Caco-2 (cell line): ENCODE results near the gene RIMS4. TPM values are rescaled to one million over a fixed set of nuclear protein-coding genes. Genes with fewer than 3 reads are reported as not detected.

Source experiments
- BruUV-seq: library from RNA; stranded (reverse); fragments of 400-500 nt; replicated peaks from 2 replicates; lab custom pipeline; 2021; lab: Mats Ljungman, UMichigan
- CTCF ChIA-PET: fragments of 300-600 bp; sonication (Branson Sonifier 250); formaldehyde crosslinking; loops from one replicate; lab custom pipeline; 2022; ENCODE audit warnings: antibody characterized with exemption; lab: Charles Lee
- POLR2A ChIA-PET: fragments of 300-600 bp; sonication (Branson Sonifier 250); formaldehyde crosslinking; loops from one replicate; lab custom pipeline; 2022; ENCODE audit warnings: antibody characterized with exemption; lab: Charles Lee
- DNase-seq, 2 experiments: peaks; one replicate each; pipeline versions ENCODE4 v3.0.0 to v3.0.0-alpha.2; 2020 to 2022
- H3K27me3 ChIP-seq: replicated peaks from 2 replicates; pipeline ENCODE4 v1.6.0; 2011; ENCODE audit warnings: low read length; ENCODE audit not compliant: control insufficient read depth, insufficient read depth
- H3K36me3 ChIP-seq: 2 replicates; pipeline ENCODE4 v1.5.1; 2011; ENCODE audit warnings: low read length; ENCODE audit not compliant: control insufficient read depth, insufficient read depth
- H3K4me1 ChIP-seq: fragments of 250-450 bp; sonication (Bioruptor Pico); 2 replicates; pipeline ENCODE4 v1.5.1; 2020; ENCODE audit warnings: mild to moderate bottlenecking
- H3K4me3 ChIP-seq: 2 replicates; pipeline ENCODE4 v1.5.1; 2011; ENCODE audit warnings: low read depth, mild to moderate bottlenecking, control low read depth, low read length
- H3K9me3 ChIP-seq: fragments of 250-450 bp; sonication (Bioruptor Pico); 2 replicates; pipeline ENCODE4 v1.5.1; 2020; ENCODE audit warnings: mild to moderate bottlenecking, moderate library complexity
- H3K27ac Mint-ChIP-seq: one replicate; pipeline ENCODE4 v1.8.0; 2022; ENCODE audit warnings: mixed read lengths; ENCODE audit not compliant: unreplicated experiment
- H3K27me3 Mint-ChIP-seq: one replicate; pipeline ENCODE4 v1.8.0; 2022; ENCODE audit warnings: mixed read lengths; ENCODE audit not compliant: insufficient read depth, unreplicated experiment
- H3K36me3 Mint-ChIP-seq: one replicate; pipeline ENCODE4 v1.8.0; 2022; ENCODE audit warnings: mild to moderate bottlenecking, mixed read lengths; ENCODE audit not compliant: insufficient read depth, unreplicated experiment
- H3K4me1 Mint-ChIP-seq: one replicate; pipeline ENCODE4 v1.8.0; 2022; ENCODE audit warnings: low read depth, mixed read lengths; ENCODE audit not compliant: unreplicated experiment
- H3K4me3 Mint-ChIP-seq: one replicate; pipeline ENCODE4 v1.8.0; 2022; ENCODE audit warnings: mild to moderate bottlenecking, moderate library complexity, mixed read lengths; ENCODE audit not compliant: unreplicated experiment
- H3K9me3 Mint-ChIP-seq: one replicate; pipeline ENCODE4 v1.8.0; 2022; ENCODE audit warnings: mixed read lengths; ENCODE audit not compliant: unreplicated experiment
- intact Hi-C: fragments of 100-400 bp; cut with micrococcal nuclease; formaldehyde crosslinking; loops from one replicate; pipeline ENCODE4 v1.10.0; 2022; ENCODE audit not compliant: unreplicated experiment
- total RNA-seq: library from RNA; stranded (reverse); gene quantifications from 2 replicates; pipeline ENCODE4 v1.2.3, GENCODE V29; 2022
- TF ChIP-seq, protein P1 (sequence below), 2 experiments: fragments of 200-600 bp in 1 of 2; IDR thresholded peaks; 1 replicate in 1 of 2; 2 replicates in 1 of 2; pipeline versions ENCODE4 v1.5.1 to v1.8.0; 2011 to 2022; ENCODE audit warnings: antibody characterized with exemption in 1 of 2, control low read depth in 1 of 2, inconsistent platforms in 1 of 2, low read depth in 1 of 2, low read length in 1 of 2, mild to moderate bottlenecking in 1 of 2, moderate library complexity in 1 of 2; ENCODE audit not compliant: insufficient read depth in 1 of 2, severe bottlenecking in 1 of 2, unreplicated experiment in 1 of 2

The RIMS4 gene
- total RNA-seq, 1 experiment from 2014 or later: 9.0 TPM

DNA sequence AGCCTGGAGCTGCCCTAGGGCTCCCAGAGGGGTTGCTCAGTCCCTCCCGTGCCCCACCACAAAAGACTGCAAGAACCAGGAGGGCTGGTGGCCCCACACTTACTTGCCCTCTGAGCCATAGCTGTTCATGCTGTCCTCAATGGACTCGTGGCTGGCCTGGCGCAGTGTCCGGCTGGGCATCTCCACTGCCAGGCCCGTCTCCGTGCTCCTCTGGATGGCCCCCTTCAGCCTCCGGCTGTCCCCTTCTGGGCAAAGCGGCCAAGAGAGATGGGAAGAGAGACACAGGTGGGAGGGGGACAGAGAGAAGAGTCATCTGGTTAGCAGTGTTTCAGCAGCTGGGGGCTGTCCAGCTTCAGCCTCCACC, 39.2 kb downstream of the RIMS4 start:
- DNase-seq: no peak
- Histone ChIP-seq H3K9me3 (no peaks in the 10 kb centered on the region), H3K36me3 (no peaks in the 10 kb centered on the region), H3K4me3 (no peak overlapping the region), H3K4me1 (no peaks in the 10 kb centered on the region), H3K27me3 (no peaks in the 10 kb centered on the region; the same call in 1 of the 2 replicates)
- Mint-ChIP-seq H3K27me3 (peaks cover 14% of the 10 kb centered on the region), H3K27ac (no peak overlapping the region), H3K4me1 (no peaks in the 10 kb centered on the region), H3K36me3 (no peaks in the 10 kb centered on the region), H3K4me3 (no peak overlapping the region), H3K9me3 (no peaks in the 10 kb centered on the region)
- no TSS peak for BruUV-seq
- intact Hi-C loops: no loop called here
- CTCF ChIA-PET: interaction anchor here (0.5 kb wide), 1 partner anchor 15 kb away, joined by 4 read pairs; no protein-coding TSS in a partner anchor
- TF ChIP-seq, protein P1, sequence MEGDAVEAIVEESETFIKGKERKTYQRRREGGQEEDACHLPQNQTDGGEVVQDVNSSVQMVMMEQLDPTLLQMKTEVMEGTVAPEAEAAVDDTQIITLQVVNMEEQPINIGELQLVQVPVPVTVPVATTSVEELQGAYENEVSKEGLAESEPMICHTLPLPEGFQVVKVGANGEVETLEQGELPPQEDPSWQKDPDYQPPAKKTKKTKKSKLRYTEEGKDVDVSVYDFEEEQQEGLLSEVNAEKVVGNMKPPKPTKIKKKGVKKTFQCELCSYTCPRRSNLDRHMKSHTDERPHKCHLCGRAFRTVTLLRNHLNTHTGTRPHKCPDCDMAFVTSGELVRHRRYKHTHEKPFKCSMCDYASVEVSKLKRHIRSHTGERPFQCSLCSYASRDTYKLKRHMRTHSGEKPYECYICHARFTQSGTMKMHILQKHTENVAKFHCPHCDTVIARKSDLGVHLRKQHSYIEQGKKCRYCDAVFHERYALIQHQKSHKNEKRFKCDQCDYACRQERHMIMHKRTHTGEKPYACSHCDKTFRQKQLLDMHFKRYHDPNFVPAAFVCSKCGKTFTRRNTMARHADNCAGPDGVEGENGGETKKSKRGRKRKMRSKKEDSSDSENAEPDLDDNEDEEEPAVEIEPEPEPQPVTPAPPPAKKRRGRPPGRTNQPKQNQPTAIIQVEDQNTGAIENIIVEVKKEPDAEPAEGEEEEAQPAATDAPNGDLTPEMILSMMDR (IDR thresholded peaks at IDR 0.05; ENCODE audit: insufficient read depth in 1 of 2, low read depth in 1 of 2, low read length in 1 of 2, severe bottlenecking in 1 of 2, unreplicated experiment in 1 of 2): no peak
- POLR2A ChIA-PET: no interaction called here

DNA sequence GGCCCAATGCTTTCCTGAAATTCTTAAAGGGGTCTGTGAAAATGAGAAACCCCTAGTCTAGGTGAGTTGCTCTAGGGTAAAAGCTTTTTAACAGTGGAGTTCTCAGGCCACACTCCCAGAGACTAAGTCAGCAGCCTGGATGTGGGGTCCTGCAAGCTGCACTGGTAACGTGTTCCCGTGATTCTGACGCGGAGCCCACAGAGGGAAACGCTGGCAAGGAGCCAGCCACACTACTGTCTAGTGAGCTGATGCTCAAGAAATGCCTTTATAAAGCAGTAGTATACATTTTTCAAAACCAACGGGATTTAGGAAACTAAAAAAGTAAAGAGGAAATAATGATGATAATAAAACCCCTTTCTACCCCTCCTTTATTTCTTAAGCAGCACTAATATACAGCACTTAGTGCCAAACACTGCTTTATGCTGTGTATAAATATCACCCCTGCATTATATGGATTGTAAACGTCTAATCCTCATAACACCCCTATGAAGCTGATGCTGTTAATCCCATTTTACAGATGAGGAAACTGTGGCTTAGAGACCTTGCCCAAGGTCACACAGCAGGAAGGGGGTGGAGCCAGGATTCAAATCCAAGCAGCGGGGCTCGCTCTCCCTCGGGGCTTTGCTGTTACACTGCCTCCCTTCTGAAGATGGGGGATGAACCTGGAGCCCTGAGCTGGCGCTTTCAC, 39.7 kb downstream of the RIMS4 start:
- no TSS peak for BruUV-seq
- H3K36me3 Mint-ChIP-seq: no peaks in the 10 kb centered on the region
- POLR2A ChIA-PET: no interaction called here

DNA sequence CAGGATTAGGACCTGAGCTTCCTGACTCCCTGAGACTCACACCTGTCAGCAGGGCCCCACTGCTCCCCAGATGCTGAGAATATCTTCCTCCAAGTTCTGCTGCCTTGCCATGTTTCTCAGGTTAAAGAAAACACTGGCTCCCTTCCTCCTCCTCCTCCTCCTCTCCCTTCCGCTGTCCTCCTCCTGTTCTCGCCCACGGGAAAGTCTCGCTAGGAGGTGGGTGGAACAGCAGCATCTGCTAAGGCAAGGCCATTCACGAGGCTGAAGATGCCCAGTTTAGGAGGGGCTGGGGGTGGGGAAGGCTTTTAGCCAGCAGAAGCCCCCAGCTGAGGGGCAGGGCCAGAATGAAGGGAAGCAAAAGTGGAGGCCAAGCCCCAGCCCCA, 40.9 kb downstream of the RIMS4 start:
- no TSS peak for BruUV-seq
- CTCF ChIA-PET: no interaction called here
- TF ChIP-seq, protein P1 (IDR thresholded peaks at IDR 0.05; ENCODE audit: insufficient read depth in 1 of 2, low read depth in 1 of 2, low read length in 1 of 2, severe bottlenecking in 1 of 2, unreplicated experiment in 1 of 2): no peak

More for the DNA sequence above, 39.7 kb downstream of the RIMS4 start:
- Histone ChIP-seq H3K9me3 (no peaks in the 10 kb centered on the region), H3K4me1 (no peaks in the 10 kb centered on the region), H3K36me3 (no peaks in the 10 kb centered on the region), H3K27me3 (no peaks in the 10 kb centered on the region; the same call in 1 of the 2 replicates), H3K4me3 (no peak overlapping the region)
- Mint-ChIP-seq H3K27ac (no peak overlapping the region), H3K9me3 (no peaks in the 10 kb centered on the region), H3K4me3 (no peak overlapping the region), H3K27me3 (peaks cover 17% of the 10 kb centered on the region), H3K4me1 (no peaks in the 10 kb centered on the region)
- intact Hi-C loops: no loop called here
- TF ChIP-seq, protein P1 (IDR thresholded peaks at IDR 0.05; ENCODE audit: insufficient read depth in 1 of 2, low read depth in 1 of 2, low read length in 1 of 2, severe bottlenecking in 1 of 2, unreplicated experiment in 1 of 2): no peak
- peak in 1 of 2 experiments; percentile 38 for DNase-seq
- CTCF ChIA-PET: interaction anchor here (0.5 kb wide), 1 partner anchor 15 kb away, joined by 4 read pairs; no protein-coding TSS in a partner anchor

More for the DNA sequence above, 40.9 kb downstream of the RIMS4 start:
- Histone ChIP-seq H3K4me1 (no peaks in the 10 kb centered on the region), H3K4me3 (no peak overlapping the region), H3K36me3 (no peaks in the 10 kb centered on the region), H3K27me3 (no peaks in the 10 kb centered on the region; the same call in 1 of the 2 replicates), H3K9me3 (no peaks in the 10 kb centered on the region)
- H3K4me1 Mint-ChIP-seq: no peaks in the 10 kb centered on the region
- peaks cover 18% of the 10 kb centered on the region for H3K27me3 Mint-ChIP-seq
- POLR2A ChIA-PET: no interaction called here
- intact Hi-C loops: no loop called here
- H3K9me3 Mint-ChIP-seq: no peaks in the 10 kb centered on the region
- no peaks in the 10 kb centered on the region for H3K36me3 Mint-ChIP-seq
- DNase-seq: no peak
- no peak overlapping the region for H3K4me3 Mint-ChIP-seq
- no peak overlapping the region for H3K27ac Mint-ChIP-seq
